PC-9 (cell line): ENCODE data around the gene GPR15LG.

Source experiments
- CTCF ChIP-seq: fragments of 200-600 bp; sonication (generic); conservative IDR thresholded peaks from 2 replicates; pipeline ENCODE4 v1.6.1; 2017; ENCODE audit warnings: mixed run types, antibody characterized with exemption, mild to moderate bottlenecking, moderate library complexity
- EZH2 ChIP-seq: fragments of 200-600 bp; sonication (generic); IDR thresholded peaks from 2 replicates; pipeline ENCODE4 v1.8.0; 2017; ENCODE audit warnings: antibody characterized with exemption, low read depth

GRCh38 chr10:84227810-84228209, 54.2 kb downstream of the GPR15LG start:
- no peak for TF ChIP-seq CTCF
- TF ChIP-seq EZH2 = no peak
